Liver (tissue), 3 donors: ENCODE measurements around the gene PSG7.
"Not testable (repeated sequence)": the region's sequence is repeated elsewhere in the genome, so short reads cannot be mapped to it uniquely, and the experiment has no call there.

Source experiments
- ATF3 ChIP-seq: IDR thresholded peaks from 2 replicates; pipeline ENCODE4 v1.6.1; 2016; ENCODE audit warnings: antibody characterized with exemption
- CTCF ChIP-seq: fragments of 150-350 bp; IDR thresholded peaks from 2 replicates; pipeline ENCODE4 v1.5.1; 2017; ENCODE audit warnings: improper control_type of control experiment, low read depth, low read length; ENCODE audit not compliant: missing input control
- GABPA ChIP-seq, 2 donors: IDR thresholded peaks in 1 of 2; conservative IDR thresholded peaks in 1 of 2; 2 replicates each; pipeline ENCODE4 v1.6.1; 2016; ENCODE audit warnings: antibody characterized with exemption in 2 of 2, mild to moderate bottlenecking in 1 of 2, moderate library complexity in 1 of 2
- HNF4A ChIP-seq, 2 donors: conservative IDR thresholded peaks; 2 replicates each; pipeline ENCODE4 v1.6.1; 2016; ENCODE audit warnings: antibody characterized with exemption in 2 of 2, mild to moderate bottlenecking in 2 of 2
- MAX ChIP-seq: IDR thresholded peaks from 2 replicates; pipeline ENCODE4 v1.6.1; 2016; ENCODE audit warnings: antibody characterized with exemption
- RAD21 ChIP-seq, 2 donors: IDR thresholded peaks; 2 replicates each; pipeline ENCODE4 v1.6.1; 2016; ENCODE audit warnings: antibody characterized with exemption in 2 of 2, mild to moderate bottlenecking in 2 of 2
- REST ChIP-seq: IDR thresholded peaks from 2 replicates; pipeline ENCODE4 v1.6.1; 2016; ENCODE audit warnings: antibody characterized with exemption, mild to moderate bottlenecking
- SP1 ChIP-seq: IDR thresholded peaks from 2 replicates; pipeline ENCODE4 v1.6.1; 2018; ENCODE audit warnings: antibody characterized with exemption, mild to moderate bottlenecking
- TAF1 ChIP-seq: conservative IDR thresholded peaks from 2 replicates; pipeline ENCODE4 v1.6.1; 2016; ENCODE audit warnings: antibody characterized with exemption, mild to moderate bottlenecking
- ZBTB33 ChIP-seq: IDR thresholded peaks from 2 replicates; pipeline ENCODE4 v1.6.1; 2016; ENCODE audit warnings: antibody characterized with exemption
- donor health status: healthy.
- donor health status: healthy.

GRCh38 chr19:42882010-42882409, 55.0 kb downstream of the PSG7 start:
- not testable (repeated sequence) for TF ChIP-seq CTCF; MAX; REST; SP1; TAF1; ATF3; ZBTB33; HNF4A (conservative IDR thresholded peaks at IDR 0.05); GABPA (IDR thresholded peaks at IDR 0.05 in 1 of 2, conservative IDR thresholded peaks at IDR 0.05 in 1 of 2); RAD21 (IDR thresholded peaks at IDR 0.05)
